ENCODE results near the gene PAPOLA.

The PAPOLA gene

DNA sequence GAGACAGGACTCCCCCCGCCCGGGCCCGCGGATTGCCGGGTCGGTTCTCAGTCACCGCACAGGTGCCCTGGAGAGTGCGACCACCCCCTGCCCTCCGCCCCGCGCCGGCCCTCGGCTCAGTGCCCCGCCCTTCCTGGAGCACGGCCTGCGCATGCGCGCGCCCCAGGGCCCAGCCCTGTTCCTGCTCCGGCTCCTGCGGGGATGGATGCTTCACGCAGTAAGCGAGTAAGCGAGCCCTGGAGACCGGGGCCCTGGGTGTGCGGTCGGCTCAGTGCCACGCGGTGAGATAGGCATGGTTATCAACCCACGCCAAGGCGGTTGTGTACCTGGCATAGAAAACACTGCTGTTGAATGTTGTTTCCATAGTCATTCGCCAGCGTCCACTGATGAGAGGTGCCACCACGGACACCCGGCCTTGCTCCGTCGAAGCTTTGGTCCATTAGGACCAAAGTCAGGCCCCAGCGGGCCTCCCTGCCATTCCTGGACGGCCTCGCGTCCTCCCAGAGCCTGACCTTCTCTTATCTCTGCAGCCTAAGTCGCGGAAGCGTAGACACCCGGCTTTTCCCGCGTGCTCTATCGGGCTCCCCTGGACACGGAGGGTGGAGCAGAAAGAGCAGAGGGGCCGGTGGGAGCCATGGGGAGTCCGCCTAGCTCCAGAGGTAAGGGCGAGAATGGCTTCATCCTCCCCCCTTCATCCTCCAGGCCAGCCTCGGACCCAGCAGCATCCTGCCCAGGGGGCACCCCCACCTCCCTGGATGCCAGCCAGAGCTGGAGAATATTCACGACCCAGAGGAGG lies 90.6 kb downstream of the PAPOLA start:
- DNase-seq (ENCODE audit: low spot score) = peak; percentile 80
- ChIA-PET CTCF (interaction anchor here (0.6 kb wide), 1 partner anchor 1698 kb away, joined by 3 read pairs; no protein-coding TSS in a partner anchor), POLR2A (ENCODE audit: low non-redundant PET) (no interaction called here)
- no peak for TF ChIP-seq CTCF (conservative IDR thresholded peaks at IDR 0.05; ENCODE audit: low read depth)
- H3K27ac ChIP-seq = no peak overlapping the region

DNA sequence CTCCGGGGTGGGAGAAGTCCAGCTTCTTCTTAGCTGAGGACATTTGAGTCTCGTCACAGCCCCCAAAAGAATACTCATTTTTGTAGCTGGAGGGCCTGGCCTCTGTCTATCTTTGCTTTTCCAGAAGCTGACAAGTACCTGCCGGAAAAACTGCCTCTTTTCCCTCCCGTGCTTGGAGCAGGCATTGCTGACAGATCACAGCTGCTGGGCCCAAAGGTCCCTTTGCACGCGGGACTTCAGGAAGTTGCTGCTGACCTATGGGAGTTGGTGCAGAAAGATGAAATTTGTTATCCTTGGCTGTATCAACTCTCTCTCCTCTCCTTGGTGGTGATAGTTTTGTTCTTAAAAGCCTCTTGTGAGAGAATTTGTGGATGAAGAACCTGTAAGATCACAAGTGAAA lies 92.8 kb downstream of the PAPOLA start:
- no peak for TF ChIP-seq CTCF (conservative IDR thresholded peaks at IDR 0.05; ENCODE audit: low read depth)
- H3K27ac ChIP-seq = no peak overlapping the region
- no peak for DNase-seq (ENCODE audit: low spot score)
- POLR2A ChIA-PET (ENCODE audit: low non-redundant PET) = no interaction called here
- CTCF ChIA-PET = interaction anchor here (0.6 to 0.7 kb wide), 2 partner anchors 53 to 144 kb away, joined by 3 to 4 read pairs; no protein-coding TSS in a partner anchor

DNA sequence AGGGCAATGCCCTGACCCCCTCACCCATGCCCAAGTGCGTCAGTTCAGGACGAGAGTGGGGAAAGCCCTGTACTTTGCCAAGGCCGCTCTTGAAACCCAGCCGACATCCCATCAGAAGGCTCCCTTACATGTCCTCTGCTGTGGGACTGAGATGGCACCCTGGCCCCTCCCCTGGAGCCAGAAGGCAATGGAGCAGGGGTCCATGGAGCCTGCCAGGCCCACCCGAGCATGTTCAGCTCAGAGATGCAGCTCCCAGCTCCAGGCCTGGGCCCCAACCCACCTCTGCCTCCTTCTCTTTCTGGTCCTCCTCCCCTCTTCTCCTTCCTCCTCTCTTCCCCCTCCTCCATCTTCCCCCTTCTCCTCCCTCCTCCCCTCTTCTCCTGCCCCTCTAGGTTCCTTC lies 95.5 kb downstream of the PAPOLA start:
- ChIA-PET CTCF (no interaction called here), POLR2A (ENCODE audit: low non-redundant PET) (no interaction called here)
- no peak for TF ChIP-seq CTCF (conservative IDR thresholded peaks at IDR 0.05; ENCODE audit: low read depth)
- no peak for DNase-seq (ENCODE audit: low spot score)
- no peak overlapping the region for H3K27ac ChIP-seq

- TF ChIP-seq CTCF (conservative IDR thresholded peaks at IDR 0.05; ENCODE audit: low read depth) = no peak
- no peak overlapping the region for H3K27ac ChIP-seq
- CTCF ChIA-PET = no interaction called here
- POLR2A ChIA-PET (ENCODE audit: low non-redundant PET) = no interaction called here
- DNase-seq (ENCODE audit: low spot score) = no peak
Observed at GRCh38 chr14:96598332-96598928, 96.2 kb downstream of the PAPOLA start.

- H3K27ac ChIP-seq = no peak overlapping the region
- no peak for TF ChIP-seq CTCF (conservative IDR thresholded peaks at IDR 0.05; ENCODE audit: low read depth)
- no peak for DNase-seq (ENCODE audit: low spot score)
- ChIA-PET POLR2A (ENCODE audit: low non-redundant PET) (no interaction called here), CTCF (no interaction called here)
Observed at GRCh38 chr14:96599076-96599475, 96.9 kb downstream of the PAPOLA start.

- no peak for DNase-seq (ENCODE audit: low spot score)
- no peak overlapping the region for H3K27ac ChIP-seq
- TF ChIP-seq CTCF (conservative IDR thresholded peaks at IDR 0.05; ENCODE audit: low read depth) = no peak
- ChIA-PET CTCF (interaction anchor here (0.6 kb wide), 1 partner anchor 1053 kb away, joined by 3 read pairs; no protein-coding TSS in a partner anchor), POLR2A (ENCODE audit: low non-redundant PET) (no interaction called here)
Observed at GRCh38 chr14:96602186-96602585, 100.0 kb downstream of the PAPOLA start.
